WTC11 (cell line): ENCODE measurements around the gene PRRX1. TPM values are rescaled to one million over a fixed set of nuclear protein-coding genes. Genes with fewer than 3 reads are reported as not detected.

Experiments used
- ATAC-seq: fragments of 200-7000 bp; cut with Tn5 transposase; 2 replicates; pipeline ENCODE4 v1.10.0; 2021; ENCODE audit warnings: mild to moderate bottlenecking, moderate library complexity
- CTCF ChIA-PET: fragments of 300-600 bp; sonication (Branson Sonifier 250); formaldehyde crosslinking; loops from one replicate; lab custom pipeline; 2021; ENCODE audit warnings: antibody characterized with exemption; lab: Charles Lee
- POLR2A ChIA-PET: fragments of 350-600 bp; sonication (Branson Sonifier 250); formaldehyde crosslinking; loops from one replicate; lab custom pipeline; 2021; ENCODE audit warnings: antibody characterized with exemption; lab: Charles Lee
- DNase-seq: peaks from one replicate; pipeline ENCODE4 v3.0.0; 2021; ENCODE audit warnings: low spot score
- H3K27ac Mint-ChIP-seq: 2 replicates; pipeline ENCODE4 v1.8.0; 2021; ENCODE audit warnings: mixed read lengths
- H3K27me3 Mint-ChIP-seq: 2 replicates; pipeline ENCODE4 v1.8.0; 2021; ENCODE audit warnings: low read depth, mild to moderate bottlenecking, moderate library complexity, mixed read lengths
- H3K36me3 Mint-ChIP-seq: 2 replicates; pipeline ENCODE4 v1.8.0; 2021; ENCODE audit warnings: mixed read lengths
- H3K4me1 Mint-ChIP-seq: 2 replicates; pipeline ENCODE4 v1.8.0; 2022; ENCODE audit warnings: mixed read lengths
- H3K4me3 Mint-ChIP-seq: 2 replicates; pipeline ENCODE4 v1.8.0; 2021; ENCODE audit warnings: mild to moderate bottlenecking, moderate library complexity, mixed read lengths
- H3K9me3 Mint-ChIP-seq: 2 replicates; pipeline ENCODE4 v1.8.0; 2021; ENCODE audit warnings: mixed read lengths
- AFF4 ChIP-seq: sonication (generic); formaldehyde crosslinking; IDR thresholded peaks from 2 replicates; pipeline ENCODE4 v1.8.1; 2023; ENCODE audit warnings: mild to moderate bottlenecking, missing genetic modification reagents, borderline replicate concordance
- ATF1 ChIP-seq: sonication (generic); formaldehyde crosslinking; IDR thresholded peaks from 2 replicates; pipeline ENCODE4 v1.8.1; 2023; ENCODE audit warnings: mild to moderate bottlenecking, moderate library complexity, missing genetic modification reagents
- ATF3 ChIP-seq: sonication (generic); formaldehyde crosslinking; conservative IDR thresholded peaks from 2 replicates; pipeline ENCODE4 v1.8.1; 2022; ENCODE audit warnings: mild to moderate bottlenecking, missing genetic modification reagents
- CREB1 ChIP-seq: sonication (generic); formaldehyde crosslinking; IDR thresholded peaks from 2 replicates; pipeline ENCODE4 v1.8.0; 2023; ENCODE audit warnings: mild to moderate bottlenecking, missing genetic modification reagents
- ERG ChIP-seq: fragments of 250-450 bp; sonication (Bioruptor Pico); IDR thresholded peaks from 2 replicates; pipeline ENCODE4 v1.8.0; 2021; ENCODE audit warnings: mild to moderate bottlenecking
- ESRRA ChIP-seq: sonication (generic); formaldehyde crosslinking; IDR thresholded peaks from 2 replicates; pipeline ENCODE4 v1.8.1; 2022; ENCODE audit warnings: mild to moderate bottlenecking, missing genetic modification reagents, borderline replicate concordance
- FOXP4 ChIP-seq: sonication (generic); formaldehyde crosslinking; IDR thresholded peaks from 2 replicates; pipeline ENCODE4 v1.8.0; 2022; ENCODE audit warnings: mild to moderate bottlenecking, missing genetic modification reagents
- MLX ChIP-seq: sonication (generic); formaldehyde crosslinking; IDR thresholded peaks from 2 replicates; pipeline ENCODE4 v1.8.1; 2023; ENCODE audit warnings: mild to moderate bottlenecking, missing genetic modification reagents, moderate library complexity
- NR2C2 ChIP-seq: sonication (generic); formaldehyde crosslinking; IDR thresholded peaks from 2 replicates; pipeline ENCODE4 v1.8.0; 2022; ENCODE audit warnings: mild to moderate bottlenecking, missing genetic modification reagents
- NR3C1 ChIP-seq: sonication (generic); formaldehyde crosslinking; conservative IDR thresholded peaks from 2 replicates; pipeline ENCODE4 v1.8.1; 2023; ENCODE audit warnings: low read depth, mild to moderate bottlenecking, missing genetic modification reagents
- OVOL2 ChIP-seq: fragments of 250-450 bp; sonication (Bioruptor Pico); IDR thresholded peaks from 2 replicates; pipeline ENCODE4 v1.9.0; 2021; ENCODE audit warnings: mild to moderate bottlenecking, borderline replicate concordance
- RELA ChIP-seq: sonication (generic); formaldehyde crosslinking; IDR thresholded peaks from 2 replicates; pipeline ENCODE4 v1.8.1; 2022; ENCODE audit warnings: missing genetic modification reagents, mild to moderate bottlenecking, borderline replicate concordance
- RORB ChIP-seq: fragments of 250-450 bp; sonication (Bioruptor Pico); IDR thresholded peaks from 2 replicates; pipeline ENCODE4 v1.9.0; 2021; ENCODE audit warnings: mild to moderate bottlenecking
- SMAD3 ChIP-seq: sonication (generic); formaldehyde crosslinking; IDR thresholded peaks from 2 replicates; pipeline ENCODE4 v1.8.0; 2022; ENCODE audit warnings: missing genetic modification reagents, mild to moderate bottlenecking, borderline replicate concordance
- SMAD4 ChIP-seq: sonication (generic); formaldehyde crosslinking; IDR thresholded peaks from 2 replicates; pipeline ENCODE4 v1.8.0; 2022; ENCODE audit warnings: mild to moderate bottlenecking, missing genetic modification reagents
- SP1 ChIP-seq: sonication (generic); formaldehyde crosslinking; conservative IDR thresholded peaks from 2 replicates; pipeline ENCODE4 v1.8.1; 2022; ENCODE audit warnings: missing genetic modification reagents
- TP53 ChIP-seq: sonication (generic); formaldehyde crosslinking; IDR thresholded peaks from 2 replicates; pipeline ENCODE4 v1.8.1; 2023; ENCODE audit warnings: mild to moderate bottlenecking, missing genetic modification reagents
- ZBTB21 ChIP-seq: sonication (generic); formaldehyde crosslinking; IDR thresholded peaks from 2 replicates; pipeline ENCODE4 v1.8.1; 2023; ENCODE audit warnings: mild to moderate bottlenecking, missing genetic modification reagents, borderline replicate concordance
- ZNF219 ChIP-seq: sonication (generic); formaldehyde crosslinking; IDR thresholded peaks from 2 replicates; pipeline ENCODE4 v1.8.0; 2023; ENCODE audit warnings: missing genetic modification reagents, mild to moderate bottlenecking, borderline replicate concordance
- ZNF416 ChIP-seq: fragments of 250-450 bp; sonication (Bioruptor Pico); IDR thresholded peaks from 2 replicates; pipeline ENCODE4 v1.9.0; 2021; ENCODE audit warnings: mild to moderate bottlenecking, inconsistent platforms
- total RNA-seq: library from RNA; stranded (reverse); gene quantifications from 3 replicates; pipeline ENCODE4 v1.2.3, GENCODE V29; 2021

The PRRX1 gene
- total RNA-seq, 1 experiment from 2014 or later, result 0.31 TPM

- ATAC-seq, result no peak
- Mint-ChIP-seq H3K4me1 (no peaks in the 10 kb centered on the region), H3K27ac (no peak overlapping the region), H3K36me3 (no peaks in the 10 kb centered on the region), H3K9me3 (no peaks in the 10 kb centered on the region), H3K27me3 (no peaks in the 10 kb centered on the region), H3K4me3 (no peak overlapping the region)
- CTCF ChIA-PET, result no interaction called here
- no peak for TF ChIP-seq OVOL2
- no peak for TF ChIP-seq MLX
- TF ChIP-seq NR3C1 (CRISPR knock-in tag), result no peak
- no peak for TF ChIP-seq ZBTB21 (CRISPR knock-in tag)
- no peak for TF ChIP-seq FOXP4 (CRISPR knock-in tag)
- TF ChIP-seq ZNF219 (CRISPR knock-in tag), result no peak
- no peak for TF ChIP-seq AFF4
- TF ChIP-seq RORB (CRISPR knock-in tag), result no peak
- no peak for TF ChIP-seq RELA (CRISPR knock-in tag)
- no peak for TF ChIP-seq SMAD4 (CRISPR knock-in tag)
- TF ChIP-seq SMAD3 (CRISPR knock-in tag), result no peak
- TF ChIP-seq ZNF416 (CRISPR knock-in tag), result no peak
- no peak for TF ChIP-seq ERG (CRISPR knock-in tag)
- no peak for DNase-seq
- POLR2A ChIA-PET, result no interaction called here
Observed at GRCh38 chr1:170704256-170704655, 40.3 kb downstream of the PRRX1 start.

- Mint-ChIP-seq H3K27ac (no peak overlapping the region), H3K36me3 (no peaks in the 10 kb centered on the region), H3K9me3 (no peaks in the 10 kb centered on the region), H3K4me3 (no peak overlapping the region), H3K4me1 (no peaks in the 10 kb centered on the region), H3K27me3 (no peaks in the 10 kb centered on the region)
- ChIA-PET POLR2A (no interaction called here), CTCF (no interaction called here)
- TF ChIP-seq ESRRA (CRISPR knock-in tag) (no peak), ERG (CRISPR knock-in tag) (no peak), ATF3 (CRISPR knock-in tag) (no peak), ATF1 (CRISPR knock-in tag) (no peak), TP53 (CRISPR knock-in tag) (no peak), CREB1 (no peak), SP1 (CRISPR knock-in tag) (no peak), NR2C2 (no peak)
- ATAC-seq (no peak), DNase-seq (no peak)
Observed at GRCh38 chr1:170705981-170706380, 42.0 kb downstream of the PRRX1 start.
